ENCODE measurements around the gene UBR2. TPM values are rescaled to one million over a fixed set of nuclear protein-coding genes. Genes with fewer than 3 reads are reported as not detected.
"Not testable (repeated sequence)": the region's sequence is repeated elsewhere in the genome, so short reads cannot be mapped to it uniquely, and the experiment has no call there.

Gene UBR2
- total RNA-seq, 5 donors from 2014 or later (not counting 1 experiment from before 2014, with no cell fraction given), result 41.1 to 47.6 (median 44.8) TPM

DNA sequence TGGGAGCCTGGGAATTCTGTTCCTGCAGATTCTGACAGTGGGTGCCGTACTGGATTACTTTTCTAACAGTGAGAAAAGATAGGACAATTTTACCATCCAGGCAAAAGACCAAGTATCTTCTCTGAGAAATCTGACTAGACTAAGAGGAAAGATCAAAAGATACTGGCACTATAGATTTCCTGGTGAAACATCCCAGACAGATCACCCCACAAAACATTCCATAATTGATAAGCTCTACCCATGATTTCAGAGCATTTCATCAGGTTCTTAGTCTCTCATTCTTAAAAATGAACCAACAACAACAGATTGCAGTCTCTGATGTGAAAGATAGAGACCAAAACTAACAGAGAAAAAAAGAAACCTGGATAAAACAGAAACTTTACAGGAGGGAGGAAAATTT, 13.6 kb upstream of the UBR2 start:
- Histone ChIP-seq H3K27ac (ENCODE audit: low read length) (no peak overlapping the region), H3K4me3 (ENCODE audit: control insufficient read depth in 1 of 2, extremely low read depth in 1 of 2, low read length in 1 of 2) (no peak overlapping the region), H3K27me3 (replicated peaks in 1 of 2; ENCODE audit: control insufficient read depth in 2 of 2, extremely low read depth in 1 of 2, insufficient read depth in 2 of 2, low read length in 1 of 2) (peaks cover 0 to 3% of the 10 kb centered on the region in 2 experiments), H3K9me3 (no peaks in the 10 kb centered on the region), H3K36me3 (ENCODE audit: control insufficient read depth in 2 of 2, extremely low read depth in 1 of 2, insufficient read depth in 1 of 2, low read length in 1 of 2) (no peaks in the 10 kb centered on the region), H3K4me1 (ENCODE audit: control insufficient read depth in 1 of 2, extremely low read depth in 1 of 2, insufficient read depth in 2 of 2, low read length in 2 of 2) (peaks cover 3 to 20% of the 10 kb centered on the region in 2 experiments)
- Mint-ChIP-seq H3K4me1 (peaks cover 15 to 16% (median 16%) of the 10 kb centered on the region in 3 donors), H3K9me3 (peaks cover 0 to 2% (median 0%) of the 10 kb centered on the region in 3 donors), H3K27ac (no peak overlapping the region), H3K27me3 (peaks cover 5 to 8% of the 10 kb centered on the region in 2 donors), H3K4me3 (no peak overlapping the region), H3K36me3 (no peaks in the 10 kb centered on the region)
- ChIA-PET POLR2A (no interaction called here), CTCF (no interaction called here)
- no peak for ATAC-seq (replicated peaks in 1 of 4)
- DNase-seq, result no peak
- no CpG with 5 or more reads among the region's 1 CpG for WGBS (ENCODE audit: insufficient coverage)

DNA sequence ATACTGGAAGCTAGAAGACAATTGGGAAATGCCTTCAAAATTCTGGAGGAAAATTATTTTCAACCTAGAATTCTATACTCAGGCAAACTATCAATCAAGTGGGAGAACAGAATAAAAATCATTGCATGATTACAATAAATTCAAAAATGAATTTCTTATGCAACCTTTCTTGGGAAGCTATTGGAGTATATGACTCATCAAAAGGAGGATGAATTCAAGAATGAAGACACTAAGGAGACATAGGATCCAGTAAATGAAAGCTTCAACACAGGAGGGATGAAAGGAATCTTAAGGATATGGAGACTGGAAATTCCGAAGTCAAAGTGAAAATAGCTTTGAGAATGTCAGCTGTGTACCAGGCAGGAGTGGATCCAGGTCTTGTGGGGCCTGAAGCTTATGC, 12.6 kb upstream of the UBR2 start:
- WGBS (ENCODE audit: insufficient coverage), result no CpG with 5 or more reads among the region's 1 CpG
- Histone ChIP-seq H3K27me3 (replicated peaks in 1 of 2; ENCODE audit: control insufficient read depth in 2 of 2, extremely low read depth in 1 of 2, insufficient read depth in 2 of 2, low read length in 1 of 2) (peaks cover 0 to 3% of the 10 kb centered on the region in 2 experiments), H3K4me3 (ENCODE audit: control insufficient read depth in 1 of 2, extremely low read depth in 1 of 2, low read length in 1 of 2) (no peak overlapping the region), H3K36me3 (ENCODE audit: control insufficient read depth in 2 of 2, extremely low read depth in 1 of 2, insufficient read depth in 1 of 2, low read length in 1 of 2) (no peaks in the 10 kb centered on the region), H3K4me1 (ENCODE audit: control insufficient read depth in 1 of 2, extremely low read depth in 1 of 2, insufficient read depth in 2 of 2, low read length in 2 of 2) (peaks cover 3 to 28% of the 10 kb centered on the region in 2 experiments), H3K9me3 (no peaks in the 10 kb centered on the region), H3K27ac (ENCODE audit: low read length) (no peak overlapping the region)
- H3K9me3 Mint-ChIP-seq, result peaks cover 0 to 2% (median 0%) of the 10 kb centered on the region in 3 donors
- no peaks in the 10 kb centered on the region for H3K36me3 Mint-ChIP-seq
- no peak overlapping the region for H3K4me3 Mint-ChIP-seq
- POLR2A ChIA-PET, result no interaction called here
- no peak for ATAC-seq (replicated peaks in 1 of 4)
- CTCF ChIA-PET, result interaction anchor here in 1 of 2 donors (0.7 to 1.1 kb wide), 2 partner anchors 116 to 290 kb away, joined by 3 to 4 read pairs; no protein-coding TSS in a partner anchor
- no peak overlapping the region for H3K27ac Mint-ChIP-seq
- no peak for DNase-seq
- peaks cover 17 to 22% (median 21%) of the 10 kb centered on the region in 3 donors for H3K4me1 Mint-ChIP-seq
- peaks cover 5 to 8% of the 10 kb centered on the region in 2 donors for H3K27me3 Mint-ChIP-seq

DNA sequence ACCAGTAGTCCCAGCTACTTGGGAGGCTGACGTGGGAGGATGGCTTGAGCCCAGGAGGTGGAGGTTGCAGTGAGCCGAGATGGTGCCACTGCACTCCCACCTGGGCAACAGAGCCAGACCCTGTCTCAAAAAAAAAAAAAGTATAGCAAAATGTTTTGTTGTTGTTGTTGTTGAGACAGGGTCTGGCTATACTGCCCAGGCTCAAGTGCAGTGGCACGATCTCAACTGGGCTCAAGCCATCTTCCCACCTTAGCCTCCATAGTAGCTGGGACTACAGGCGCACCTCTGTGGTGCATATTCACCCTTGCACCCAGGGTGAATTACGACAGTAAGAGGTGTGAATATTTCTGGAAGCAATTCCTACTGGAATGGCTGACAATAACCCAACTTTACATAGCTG, 11.4 kb upstream of the UBR2 start:
- Mint-ChIP-seq H3K9me3 (peaks cover 0 to 2% (median 0%) of the 10 kb centered on the region in 3 donors), H3K36me3 (no peaks in the 10 kb centered on the region), H3K4me3 (no peak overlapping the region), H3K27ac (no peak overlapping the region), H3K4me1 (peaks cover 14 to 19% (median 15%) of the 10 kb centered on the region in 3 donors), H3K27me3 (peaks cover 5 to 8% of the 10 kb centered on the region in 2 donors)
- POLR2A ChIA-PET, result interaction anchor here (0.7 kb wide), 3 partner anchors 19 to 426 kb away, joined by 3 to 4 read pairs (median 4); no protein-coding TSS in a partner anchor
- H3K27me3 ChIP-seq (replicated peaks in 1 of 2; ENCODE audit: control insufficient read depth in 2 of 2, extremely low read depth in 1 of 2, insufficient read depth in 2 of 2, low read length in 1 of 2), result peaks cover 0 to 3% of the 10 kb centered on the region in 2 experiments
- peaks cover 1 to 24% of the 10 kb centered on the region in 2 experiments for H3K4me1 ChIP-seq (ENCODE audit: control insufficient read depth in 1 of 2, extremely low read depth in 1 of 2, insufficient read depth in 2 of 2, low read length in 2 of 2)
- H3K36me3 ChIP-seq (ENCODE audit: control insufficient read depth in 2 of 2, extremely low read depth in 1 of 2, insufficient read depth in 1 of 2, low read length in 1 of 2), result no peaks in the 10 kb centered on the region
- DNase-seq (no peak), ATAC-seq (replicated peaks in 1 of 4) (no peak)
- no peak overlapping the region for H3K27ac ChIP-seq (ENCODE audit: low read length)
- H3K9me3 ChIP-seq, result no peaks in the 10 kb centered on the region
- no peak overlapping the region for H3K4me3 ChIP-seq (ENCODE audit: control insufficient read depth in 1 of 2, extremely low read depth in 1 of 2, low read length in 1 of 2)
- CTCF ChIA-PET, result interaction anchor here in 1 of 2 donors (1.2 kb wide), 1 partner anchor 338 kb away, joined by 3 read pairs; no protein-coding TSS in a partner anchor
- 100% methylated on average over 1 of the region's 5 CpGs for WGBS (ENCODE audit: insufficient coverage)

DNA sequence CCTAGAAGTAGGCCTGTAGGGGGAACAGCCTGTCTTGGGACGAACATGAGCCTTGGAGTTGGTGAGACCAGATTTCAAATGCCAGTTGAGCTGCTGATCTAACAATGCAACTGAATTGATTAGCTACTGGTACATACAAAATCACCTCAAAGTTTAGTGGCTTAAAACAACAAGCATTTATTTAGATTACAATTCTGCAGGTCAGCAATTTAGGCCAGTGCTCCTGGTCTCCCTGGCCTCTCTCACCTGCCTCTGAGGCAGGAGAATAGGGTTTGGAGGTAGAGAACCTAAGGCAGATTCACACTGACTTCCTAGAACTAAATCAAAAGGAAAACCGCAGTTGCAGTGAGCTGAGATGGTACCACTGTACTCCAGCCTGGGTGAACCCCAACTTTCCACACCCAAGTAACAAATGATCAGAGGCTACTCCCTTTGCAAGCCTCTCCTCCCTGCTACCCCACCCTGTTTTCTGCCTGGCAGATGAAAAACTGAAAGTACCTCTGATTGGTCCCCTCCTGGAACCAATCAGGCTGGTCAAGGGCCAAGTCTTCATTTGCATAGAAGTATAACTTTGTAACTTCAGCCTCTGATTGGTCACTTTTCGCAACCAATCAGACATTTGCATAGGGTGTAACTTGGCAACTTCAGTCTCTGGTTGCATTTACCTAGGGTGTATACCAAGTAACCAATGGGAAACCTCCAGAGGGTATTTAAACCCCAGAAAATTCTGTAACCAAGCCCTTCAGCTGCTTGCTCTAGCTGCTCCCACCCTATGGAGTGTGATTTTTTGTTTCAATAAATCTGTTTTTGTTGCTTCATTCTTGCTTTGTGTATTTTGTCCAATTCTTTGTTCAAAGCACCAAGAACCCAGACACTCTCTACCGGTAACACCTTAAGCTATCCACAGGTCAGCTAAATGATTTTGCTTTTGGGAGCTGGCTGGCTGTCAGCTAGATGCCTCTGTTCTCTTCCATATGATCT, 8.1 kb upstream of the UBR2 start:
- Mint-ChIP-seq H3K9me3 (peaks cover 0 to 2% (median 0%) of the 10 kb centered on the region in 3 donors), H3K36me3 (no peaks in the 10 kb centered on the region), H3K4me3 (no peak overlapping the region), H3K27ac (peak overlapping the region in 1 of 2 donors; percentile 43), H3K4me1 (peaks cover 6 to 12% (median 9%) of the 10 kb centered on the region in 3 donors), H3K27me3 (peaks cover 3% of the 10 kb centered on the region in 2 donors)
- DNase-seq, result peak in 5 of 35 experiments; percentile 7 to 50 (median 19)
- Histone ChIP-seq H3K36me3 (ENCODE audit: control insufficient read depth in 2 of 2, extremely low read depth in 1 of 2, insufficient read depth in 1 of 2, low read length in 1 of 2) (no peaks in the 10 kb centered on the region), H3K4me3 (ENCODE audit: control insufficient read depth in 1 of 2, extremely low read depth in 1 of 2, low read length in 1 of 2) (no peak overlapping the region), H3K4me1 (ENCODE audit: control insufficient read depth in 1 of 2, extremely low read depth in 1 of 2, insufficient read depth in 2 of 2, low read length in 2 of 2) (peaks cover 0 to 16% of the 10 kb centered on the region in 2 experiments), H3K27ac (ENCODE audit: low read length) (no peak overlapping the region), H3K9me3 (no peaks in the 10 kb centered on the region), H3K27me3 (replicated peaks in 1 of 2; ENCODE audit: control insufficient read depth in 2 of 2, extremely low read depth in 1 of 2, insufficient read depth in 2 of 2, low read length in 1 of 2) (peaks cover 0 to 3% of the 10 kb centered on the region in 2 experiments)
- peak in 3 of 4 experiments; percentile 56 to 75 (median 72) for ATAC-seq (replicated peaks in 1 of 4)
- ChIA-PET POLR2A (interaction anchor here in 1 of 2 donors (0.6 kb wide), 1 partner anchor 20 kb away, joined by 3 read pairs; no protein-coding TSS in a partner anchor), CTCF (interaction anchor here in 1 of 2 donors (0.6 to 1.7 kb wide), 3 partner anchors 8 to 202 kb away, joined by 3 to 9 read pairs (median 3); no protein-coding TSS in a partner anchor)
- WGBS (ENCODE audit: insufficient coverage), result 92% methylated on average over 2 of the region's 4 CpGs

DNA sequence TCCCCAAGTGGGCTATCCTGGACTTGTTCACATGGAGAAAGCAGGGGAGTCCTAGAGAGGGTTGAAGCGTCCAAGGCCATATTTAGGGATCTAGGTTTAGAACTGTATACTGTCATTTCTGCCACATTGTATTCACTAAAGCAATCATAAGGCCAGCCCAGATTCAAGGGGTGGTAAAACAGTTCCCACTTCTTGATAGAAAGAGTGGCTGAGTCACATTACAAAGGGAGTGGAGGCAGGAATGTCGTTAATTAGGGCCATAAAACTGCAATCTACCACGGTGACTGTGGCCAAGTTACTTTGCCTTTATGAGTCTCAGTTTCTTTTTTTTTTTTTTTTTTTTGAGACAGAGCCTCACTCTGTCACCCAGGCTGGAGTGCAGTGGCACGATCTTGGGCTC, 7.4 kb upstream of the UBR2 start:
- no peak overlapping the region for H3K27ac Mint-ChIP-seq
- no peak overlapping the region for H3K4me3 Mint-ChIP-seq
- peaks cover 6 to 12% (median 9%) of the 10 kb centered on the region in 3 donors for H3K4me1 Mint-ChIP-seq
- 83% methylated on average over 2 of the region's 4 CpGs for WGBS (ENCODE audit: insufficient coverage)
- H3K9me3 Mint-ChIP-seq, result peaks cover 0 to 2% (median 0%) of the 10 kb centered on the region in 3 donors
- no peaks in the 10 kb centered on the region for H3K36me3 Mint-ChIP-seq
- ChIA-PET CTCF (interaction anchor here in 1 of 2 donors (0.6 to 1.7 kb wide), 2 partner anchors 9 to 203 kb away, joined by 3 to 9 read pairs; no protein-coding TSS in a partner anchor), POLR2A (interaction anchor here (0.6 to 0.9 kb wide), 2 partner anchors 21 to 24 kb away, joined by 3 read pairs; no protein-coding TSS in a partner anchor)
- Histone ChIP-seq H3K27me3 (replicated peaks in 1 of 2; ENCODE audit: control insufficient read depth in 2 of 2, extremely low read depth in 1 of 2, insufficient read depth in 2 of 2, low read length in 1 of 2) (peaks cover 0 to 3% of the 10 kb centered on the region in 2 experiments), H3K4me1 (ENCODE audit: control insufficient read depth in 1 of 2, extremely low read depth in 1 of 2, insufficient read depth in 2 of 2, low read length in 2 of 2) (peaks cover 0 to 16% of the 10 kb centered on the region in 2 experiments), H3K27ac (ENCODE audit: low read length) (no peak overlapping the region), H3K36me3 (ENCODE audit: control insufficient read depth in 2 of 2, extremely low read depth in 1 of 2, insufficient read depth in 1 of 2, low read length in 1 of 2) (no peaks in the 10 kb centered on the region), H3K9me3 (no peaks in the 10 kb centered on the region), H3K4me3 (ENCODE audit: control insufficient read depth in 1 of 2, extremely low read depth in 1 of 2, low read length in 1 of 2) (no peak overlapping the region)
- no peak for ATAC-seq (replicated peaks in 1 of 4)
- H3K27me3 Mint-ChIP-seq, result peaks cover 3 to 6% of the 10 kb centered on the region in 2 donors
- no peak for DNase-seq

DNA sequence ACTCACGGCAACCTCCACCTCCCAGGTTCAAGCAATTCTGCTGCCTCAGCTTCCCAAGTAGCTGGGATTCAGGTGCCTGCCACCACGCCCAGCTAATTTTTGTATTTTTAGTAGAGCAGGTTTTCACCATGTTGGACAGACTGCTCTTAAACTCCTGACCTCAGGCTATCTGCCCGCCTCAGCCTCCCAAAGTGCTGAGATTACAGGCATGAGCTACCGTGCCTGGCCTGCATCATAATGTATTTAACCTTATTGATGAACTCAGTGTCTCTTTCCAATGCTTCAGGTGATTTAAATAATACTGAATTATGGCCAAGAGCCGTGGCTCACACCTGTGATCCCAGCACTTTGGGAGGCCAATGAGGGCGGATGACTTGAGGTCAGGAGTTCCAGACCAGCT, 4.6 kb upstream of the UBR2 start:
- H3K4me1 ChIP-seq (ENCODE audit: control insufficient read depth in 1 of 2, extremely low read depth in 1 of 2, insufficient read depth in 2 of 2, low read length in 2 of 2), result peaks cover 4 to 15% of the 10 kb centered on the region in 2 experiments
- POLR2A ChIA-PET, result interaction anchor here in 1 of 2 donors (0.6 kb wide), 1 partner anchor 1107 kb away, joined by 7 read pairs; no protein-coding TSS in a partner anchor
- ATAC-seq (replicated peaks in 1 of 4); CTCF ChIA-PET; H3K27ac Mint-ChIP-seq; H3K36me3 ChIP-seq (ENCODE audit: control insufficient read depth in 2 of 2, extremely low read depth in 1 of 2, insufficient read depth in 1 of 2, low read length in 1 of 2); H3K4me3 Mint-ChIP-seq; H3K36me3 Mint-ChIP-seq; H3K27me3 Mint-ChIP-seq; H3K27me3 ChIP-seq (replicated peaks in 1 of 2; ENCODE audit: control insufficient read depth in 2 of 2, extremely low read depth in 1 of 2, insufficient read depth in 2 of 2, low read length in 1 of 2); DNase-seq; H3K27ac ChIP-seq (ENCODE audit: low read length); H3K9me3 ChIP-seq; H3K4me3 ChIP-seq (ENCODE audit: control insufficient read depth in 1 of 2, extremely low read depth in 1 of 2, low read length in 1 of 2); H3K9me3 Mint-ChIP-seq: not testable (repeated sequence)
- H3K4me1 Mint-ChIP-seq, result peaks cover 13 to 17% (median 15%) of the 10 kb centered on the region in 3 donors
- 100% methylated on average over 2 of the region's 6 CpGs for WGBS (ENCODE audit: insufficient coverage)
